HG02588 (cell line): ENCODE results near the gene PTPRD.

Experiments
- ATAC-seq: cut with Tn5 transposase; IDR thresholded peaks from one replicate; pipeline ENCODE4 v1.9.1; 2021; ENCODE audit warnings: mild to moderate bottlenecking, moderate library complexity; ENCODE audit not compliant: unreplicated experiment

PTPRD gene

DNA sequence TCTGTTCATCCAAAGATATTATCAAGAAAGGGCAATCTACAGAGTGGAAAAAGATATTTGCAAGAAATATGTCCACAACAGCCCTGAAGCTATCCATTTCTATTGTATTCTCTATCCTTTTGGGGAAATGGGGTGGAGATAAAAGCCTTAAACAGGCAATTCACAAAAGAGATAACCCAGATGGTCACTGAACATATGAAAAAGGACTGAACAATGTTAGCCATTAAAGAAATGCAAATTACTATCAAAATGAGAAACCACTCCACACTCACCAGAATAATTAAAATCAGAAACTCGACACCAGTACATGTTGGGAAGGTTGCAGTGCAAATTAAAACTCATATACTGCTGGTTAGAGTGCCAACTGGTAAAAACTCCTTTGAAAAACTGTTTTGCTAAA is 1858.1 kb downstream of the PTPRD start:
- ATAC-seq = no peak

- ATAC-seq = no peak
These were observed 1861.3 kb downstream of the PTPRD start for GRCh38 chr9:8751406-8751930.

DNA sequence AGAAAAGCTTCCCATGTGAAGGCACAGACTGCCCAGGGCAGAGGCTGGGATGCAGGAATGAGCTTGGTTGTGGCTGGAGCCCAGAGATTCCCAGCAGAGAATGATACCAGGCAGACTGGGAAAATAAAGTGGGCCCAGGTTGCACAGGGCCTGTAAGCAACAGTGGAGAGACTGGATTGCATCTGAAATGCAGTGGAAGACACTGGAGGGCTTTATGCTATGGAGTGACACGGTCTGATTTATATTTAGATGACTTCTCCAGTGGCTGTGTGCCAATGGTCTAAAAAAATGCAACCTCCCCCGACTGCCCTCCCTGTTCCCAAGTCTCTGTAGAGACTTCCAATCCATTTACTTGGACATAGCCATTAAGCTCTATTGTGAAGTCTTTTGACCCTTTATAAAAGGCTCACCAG is 1862.2 kb downstream of the PTPRD start:
- no peak for ATAC-seq

GRCh38 chr9:8745347-8745746 is 1867.5 kb downstream of the PTPRD start:
- no peak for ATAC-seq

GRCh38 chr9:8738945-8739344 is 1873.9 kb downstream of the PTPRD start:
- ATAC-seq = no peak

GRCh38 chr9:8736805-8737204 is 1876.0 kb downstream of the PTPRD start:
- ATAC-seq = no peak

- ATAC-seq = no peak
These were observed 1878.0 kb downstream of the PTPRD start for GRCh38 chr9:8734760-8735159.

GRCh38 chr9:8733131-8733954 is 1879.5 kb downstream of the PTPRD start:
- ATAC-seq = no peak

DNA sequence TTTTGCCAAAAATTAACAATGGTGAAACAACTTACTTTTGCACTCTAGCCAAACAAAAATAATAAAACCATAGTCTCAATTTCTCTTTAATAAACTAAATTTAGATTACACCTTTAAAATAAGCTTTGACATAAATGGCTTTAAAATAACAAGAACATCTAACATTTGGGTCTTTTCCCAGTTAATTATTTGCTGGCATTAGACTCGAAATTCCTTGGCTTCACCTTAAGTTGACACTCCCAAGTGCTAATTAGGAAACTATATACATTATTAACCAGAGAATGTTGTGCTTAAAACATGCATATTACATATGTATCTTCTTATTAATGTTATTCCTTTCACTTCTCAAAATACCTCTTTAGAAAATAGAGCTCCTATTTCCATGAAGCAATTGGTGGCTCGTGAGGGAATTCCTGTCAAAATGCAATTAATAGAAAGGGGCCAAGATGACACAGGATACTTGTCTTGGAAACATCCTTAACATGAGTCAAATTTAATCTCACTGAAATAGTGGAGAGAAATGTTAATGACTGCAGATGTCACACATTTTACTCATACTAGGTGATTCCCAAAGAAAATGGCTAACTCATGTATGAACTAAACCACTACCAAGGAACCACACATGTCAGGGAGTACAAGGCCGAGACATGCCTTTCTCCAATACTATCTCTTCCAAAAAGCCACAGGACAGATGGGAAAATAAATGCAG is 1880.3 kb downstream of the PTPRD start:
- ATAC-seq = no peak

GRCh38 chr9:8730618-8731017 is 1882.2 kb downstream of the PTPRD start:
- no peak for ATAC-seq

DNA sequence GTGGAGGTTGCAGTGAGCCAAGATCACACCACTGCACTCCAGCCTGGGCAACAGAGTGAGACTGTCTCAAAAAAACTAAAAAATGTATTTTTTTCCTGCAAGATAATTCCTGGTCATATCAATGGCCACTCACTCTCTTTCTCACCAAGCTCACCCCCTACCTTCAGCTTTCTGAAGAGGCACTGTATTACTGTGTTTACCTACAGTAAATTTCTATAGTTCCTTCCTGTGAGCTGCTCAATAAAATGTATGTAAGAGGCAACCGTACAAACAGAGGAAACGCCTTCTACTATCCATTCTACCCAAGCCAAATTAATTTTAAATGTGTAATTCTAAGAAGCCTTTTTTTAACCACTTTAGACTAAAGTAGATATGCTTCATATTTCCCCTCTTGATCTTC is 1883.9 kb downstream of the PTPRD start:
- ATAC-seq = no peak

DNA sequence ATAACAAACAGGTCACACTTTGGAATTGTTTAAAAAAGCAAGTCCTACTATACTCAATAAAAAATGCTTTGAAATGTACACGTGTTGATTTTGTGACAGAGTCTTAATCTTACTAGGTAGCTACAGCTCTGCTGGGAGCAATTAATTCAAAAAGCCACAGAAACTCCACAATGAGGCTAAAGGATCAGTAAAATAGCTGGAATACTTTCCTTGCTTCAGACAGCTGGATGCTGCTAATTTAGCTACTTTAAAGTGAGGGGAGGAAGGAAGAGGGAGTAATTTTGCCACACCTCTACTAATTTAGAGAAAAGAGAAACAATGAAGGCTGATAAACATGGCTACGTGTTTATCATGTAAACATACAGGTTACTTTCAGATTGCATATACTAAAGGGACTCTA is 1885.6 kb downstream of the PTPRD start:
- ATAC-seq = no peak

GRCh38 chr9:8726692-8727091 is 1886.1 kb downstream of the PTPRD start:
- ATAC-seq = no peak

- no peak for ATAC-seq
These were observed 1887.2 kb downstream of the PTPRD start for GRCh38 chr9:8725635-8726034.

GRCh38 chr9:8724284-8725018 is 1888.4 kb downstream of the PTPRD start:
- ATAC-seq = no peak

- no peak for ATAC-seq
These were observed 1889.6 kb downstream of the PTPRD start for GRCh38 chr9:8723195-8723594.

DNA sequence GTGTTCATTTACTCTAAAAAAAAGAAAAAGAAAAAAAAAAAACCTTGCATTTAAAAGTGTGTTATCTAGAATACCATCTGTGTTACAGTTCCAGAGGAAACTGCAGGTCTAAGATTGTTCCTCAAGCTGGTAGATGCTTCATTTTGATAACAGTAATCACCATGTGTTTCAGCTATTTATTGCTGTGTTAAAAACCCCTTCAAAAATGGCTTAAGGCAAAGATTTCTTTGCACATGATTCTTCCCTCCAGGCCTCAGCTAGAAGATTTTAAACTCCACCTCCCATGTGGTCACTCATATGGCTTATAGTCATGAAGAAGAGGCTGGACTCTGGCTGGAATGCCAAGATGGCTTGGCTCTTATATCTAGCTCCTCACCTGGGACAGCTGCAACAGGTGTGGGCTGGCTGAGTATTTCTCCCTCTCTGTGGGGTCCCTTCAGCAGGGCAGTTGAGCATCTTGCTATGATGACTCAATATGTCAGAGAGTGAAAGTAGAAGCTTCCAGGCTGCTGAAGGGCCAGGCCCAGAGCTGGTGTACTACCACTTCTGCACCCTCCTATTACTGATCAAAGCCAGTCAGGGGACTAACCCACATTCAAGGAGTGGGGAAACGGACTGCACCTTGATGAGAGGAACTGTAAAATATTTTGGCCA is 1892.8 kb downstream of the PTPRD start:
- ATAC-seq = no peak

GRCh38 chr9:8718121-8718725 is 1894.6 kb downstream of the PTPRD start:
- no peak for ATAC-seq

GRCh38 chr9:8717146-8717545 is 1895.7 kb downstream of the PTPRD start:
- ATAC-seq = no peak

DNA sequence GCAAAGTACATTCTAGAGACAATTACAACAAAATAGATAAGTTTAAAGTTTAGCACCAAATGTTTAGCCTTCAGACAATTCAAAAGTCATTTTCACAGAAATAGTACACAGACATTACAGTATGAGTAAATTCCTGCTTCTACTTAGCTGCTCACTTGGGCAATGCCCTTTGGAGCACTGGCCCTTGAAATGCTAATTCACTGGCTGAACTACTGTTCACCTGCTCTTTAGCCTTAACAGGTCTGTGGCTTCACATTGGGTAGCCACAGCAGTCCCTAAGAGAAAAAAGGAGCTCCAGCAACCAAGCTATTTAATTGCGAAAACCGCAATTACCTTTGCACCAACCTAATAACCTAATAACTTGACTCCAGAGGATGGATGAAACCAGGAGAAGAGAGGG is 1897.0 kb downstream of the PTPRD start:
- no peak for ATAC-seq

- no peak for ATAC-seq
These were observed 1899.0 kb downstream of the PTPRD start for GRCh38 chr9:8713811-8714165.
